A673 (cell line): ENCODE results near the gene TSSK2.

Source experiments
- CTCF ChIP-seq: fragments of 300-800, 200-600 bp; sonication (generic); conservative IDR thresholded peaks from 2 replicates; pipeline ENCODE4 v1.5.1; 2017; ENCODE audit warnings: low read depth, mild to moderate bottlenecking, antibody characterized with exemption, low read length, moderate library complexity, mixed read lengths
- EZH2 ChIP-seq: fragments of 200-600 bp; sonication (generic); IDR thresholded peaks from 2 replicates; pipeline ENCODE4 v1.6.1; 2017; ENCODE audit warnings: borderline replicate concordance, low read depth, mild to moderate bottlenecking, mixed read lengths, antibody characterized with exemption, low read length; ENCODE audit not compliant: poor library complexity, severe bottlenecking

- TF ChIP-seq CTCF, result no peak
- TF ChIP-seq EZH2, result no peak
Observed at GRCh38 chr22:19096555-19096954, 34.6 kb upstream of the TSSK2 start.
